Heart right ventricle (tissue), 16 donors: ENCODE data around the gene FAM32A. TPM values are rescaled to one million over a fixed set of nuclear protein-coding genes. Genes with fewer than 3 reads are reported as not detected.

Source experiments
- ATAC-seq, 8 donors: fragments of 200-7000 bp; cut with Tn5 transposase; one replicate each; pipeline ENCODE4 v1.9.1; 2020; ENCODE audit warnings: mild to moderate bottlenecking in 8 of 8, moderate library complexity in 8 of 8, moderate number of reproducible peaks in 1 of 8
- DNase-seq, 2 donors: peaks; one replicate each; pipeline ENCODE4 v3.0.0-alpha.2; 2020
- H3K27ac ChIP-seq, 10 donors: fragments of 200-600 bp; sonication (generic) in 2 of 10; one replicate each; pipeline versions ENCODE4 v1.5.0 to v1.8.0; 2020 to 2022; ENCODE audit warnings: mild to moderate bottlenecking in 3 of 10
- H3K27me3 ChIP-seq, 7 donors: fragments of 200-600 bp; one replicate each; pipeline ENCODE4 v1.8.0; 2021 to 2022; ENCODE audit warnings: mild to moderate bottlenecking in 2 of 7
- H3K36me3 ChIP-seq, 9 donors: fragments of 200-600 bp; sonication (generic) in 1 of 9; one replicate each; pipeline versions ENCODE4 v1.5.0 to v1.8.0; 2020 to 2022; ENCODE audit warnings: mild to moderate bottlenecking in 2 of 9
- H3K4me1 ChIP-seq, 9 donors: fragments of 200-600 bp; sonication (generic) in 1 of 9; one replicate each; pipeline versions ENCODE4 v1.5.0 to v1.8.0; 2020 to 2022; ENCODE audit warnings: mild to moderate bottlenecking in 4 of 9
- H3K4me3 ChIP-seq, 10 donors: fragments of 200-600 bp; sonication (generic) in 2 of 10; one replicate each; pipeline versions ENCODE4 v1.5.0 to v1.8.0; 2020 to 2022; ENCODE audit warnings: mild to moderate bottlenecking in 7 of 10, moderate library complexity in 2 of 10
- H3K9me3 ChIP-seq, 11 donors: fragments of 200-600 bp in 10 of 11; sonication (generic) in 2 of 11; one replicate each; pipeline versions ENCODE4 v1.5.0 to v1.8.0; 2013 to 2022; ENCODE audit warnings: mild to moderate bottlenecking in 2 of 11, control low read depth in 1 of 11, moderate library complexity in 1 of 11
- WGBS, 2 donors: extraction: QIAGEN DNeasy Blood & Tissue Kit; methylation state at CpG; one replicate each; pipeline ENCODE4 v1.1.7; 2013; ENCODE audit warnings: inconsistent platforms in 1 of 2; 5-methylcytosine and 5-hydroxymethylcytosine counted together
- intact Hi-C, 10 donors: fragments of 100-400 bp; cut with DNase I; formaldehyde crosslinking; loops; one replicate each; pipeline versions ENCODE4 v1.11.1 to v1.14.2; 2022
- polyA plus RNA-seq, 2 donors: library from polyadenylated mRNA; stranded (reverse); fragments of 200-250 nt; gene quantifications; one replicate each; pipeline ENCODE4 v1.2.3, GENCODE V29; 2013
- total RNA-seq, 10 donors: library from RNA; stranded (reverse); fragmentation: NEBNext Ultra II Directional in 3 of 10; extraction: Animal tissue kit (Norgen Biotek cat#: 25700) in 3 of 10; gene quantifications; one replicate each; pipeline versions ENCODE4 v1.2.1 to v1.2.4, GENCODE V29; 2021 to 2023
- TF ChIP-seq, protein P1 (sequence below), 9 donors: fragments of 200-600 bp; sonication (generic) in 2 of 9; IDR thresholded peaks; one replicate each; pipeline versions ENCODE4 v1.5.0 to v1.8.0; 2021 to 2022; ENCODE audit warnings: antibody characterized with exemption in 9 of 9, mild to moderate bottlenecking in 5 of 9, moderate library complexity in 1 of 9
- donor health status: Arrhythmogenic right ventricular cardiomyopathy.
- donor health status: ischemic (EF 13 %, LVEDD 7.1; RV severe dilation, severe dysfunction).
- donor health status: healthy with polysubstance abuse.
- donor health status: DM: no; HTN: yes; CAD: no.
- donor health status: DM: no; HTN: no; CAD: no.
- donor health status: ischemic (EF 25% LVEDD 6.9; RV normal size, moderate dysfunction).
- donor health status: ischemic (EF 25% LVEDD 5.7; RV mildly dilated, moderate dysfunction).
- donor health status: healthy.
- donor health status: DM: yes; HTN: yes; CAD: no.
- donor health status: Ischemic cardiomyopathy.
- donor health status: ischemic (EF 35%, LVEDD 5.7; RV mildly dilated, moderate dysfunction).
- donor health status: nonischemic (EF 11% LVEDD 7.7; RV severe dilation, severe dysfunction).
- donor health status: DM: yes; HTN: yes; CAD: no.
- donor health status: PGD.
- donor health status: ischemic (EF 29% LVEDD 5.4; RV normal size, mild dysfunction).
- donor health status: nonischemic (EF 23%, LVEDD 6.1; RV moderate dilation, normal function).

The FAM32A gene
- total and polyA plus RNA-seq, 12 donors = 27.0 to 75.0 (median 34.3) TPM

DNA sequence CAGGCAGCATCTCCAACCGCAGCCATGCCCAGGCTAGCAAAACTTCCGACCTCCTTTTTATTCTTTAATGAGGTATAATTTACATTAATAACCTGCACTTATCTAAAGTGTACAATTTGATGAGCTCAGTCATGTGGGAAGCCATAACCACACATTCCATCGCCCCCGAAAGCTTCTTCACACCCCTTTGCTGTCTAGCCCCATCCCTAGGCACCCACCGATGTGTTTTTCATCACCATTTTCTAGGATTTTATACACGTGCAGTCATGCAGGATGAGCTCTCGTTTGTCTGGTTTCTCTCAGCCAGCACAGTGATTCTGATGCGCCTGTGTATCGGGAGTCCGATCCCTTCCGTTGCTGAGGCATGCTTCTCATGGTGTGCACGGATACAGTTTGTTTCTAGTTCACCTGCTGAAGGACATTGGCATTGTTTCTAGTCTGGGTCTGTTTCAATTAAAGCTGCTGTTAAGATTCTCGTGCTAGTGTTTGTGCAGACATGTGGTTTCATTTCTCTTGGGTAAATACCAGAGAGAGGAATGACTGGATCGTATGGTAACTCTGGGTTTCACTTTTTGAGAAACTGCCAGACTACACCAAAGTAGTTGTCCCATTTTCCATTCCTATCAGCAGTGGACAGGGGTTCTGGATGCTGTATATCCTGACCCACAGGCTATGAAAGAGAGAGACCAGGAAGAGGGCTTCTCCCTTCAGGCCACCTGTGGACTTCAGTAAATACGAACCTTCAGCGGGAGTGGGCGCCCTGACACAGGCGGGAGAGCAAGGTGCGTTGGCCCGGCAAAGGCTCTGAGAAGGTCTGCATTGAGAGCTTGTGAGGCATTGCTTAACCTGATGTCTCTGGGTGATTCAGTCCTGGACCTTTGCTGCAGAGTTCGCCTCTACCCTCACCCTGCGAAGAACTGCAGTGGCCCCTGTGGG is 17.4 kb downstream of the FAM32A start:
- intact Hi-C loops = no loop called here
- WGBS, 2 donors = 88 to 89% methylated on average over 22 of the region's 22 CpGs
- no peak for DNase-seq
- ATAC-seq = no peak
- Histone ChIP-seq H3K36me3 (peaks cover 0 to 72% (median 16%) of the 10 kb centered on the region in 9 donors), H3K4me1 (peaks cover 13 to 39% (median 34%) of the 10 kb centered on the region in 9 donors), H3K27me3 (no peaks in the 10 kb centered on the region), H3K9me3 (no peaks in the 10 kb centered on the region), H3K27ac (no peak overlapping the region), H3K4me3 (no peak overlapping the region)
- TF ChIP-seq, protein P1, sequence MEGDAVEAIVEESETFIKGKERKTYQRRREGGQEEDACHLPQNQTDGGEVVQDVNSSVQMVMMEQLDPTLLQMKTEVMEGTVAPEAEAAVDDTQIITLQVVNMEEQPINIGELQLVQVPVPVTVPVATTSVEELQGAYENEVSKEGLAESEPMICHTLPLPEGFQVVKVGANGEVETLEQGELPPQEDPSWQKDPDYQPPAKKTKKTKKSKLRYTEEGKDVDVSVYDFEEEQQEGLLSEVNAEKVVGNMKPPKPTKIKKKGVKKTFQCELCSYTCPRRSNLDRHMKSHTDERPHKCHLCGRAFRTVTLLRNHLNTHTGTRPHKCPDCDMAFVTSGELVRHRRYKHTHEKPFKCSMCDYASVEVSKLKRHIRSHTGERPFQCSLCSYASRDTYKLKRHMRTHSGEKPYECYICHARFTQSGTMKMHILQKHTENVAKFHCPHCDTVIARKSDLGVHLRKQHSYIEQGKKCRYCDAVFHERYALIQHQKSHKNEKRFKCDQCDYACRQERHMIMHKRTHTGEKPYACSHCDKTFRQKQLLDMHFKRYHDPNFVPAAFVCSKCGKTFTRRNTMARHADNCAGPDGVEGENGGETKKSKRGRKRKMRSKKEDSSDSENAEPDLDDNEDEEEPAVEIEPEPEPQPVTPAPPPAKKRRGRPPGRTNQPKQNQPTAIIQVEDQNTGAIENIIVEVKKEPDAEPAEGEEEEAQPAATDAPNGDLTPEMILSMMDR (IDR thresholded peaks at IDR 0.05) = no peak

- no peak for DNase-seq
- TF ChIP-seq, protein P1 (IDR thresholded peaks at IDR 0.05) = no peak
- H3K4me3 ChIP-seq = no peak overlapping the region
- ATAC-seq = no peak
- intact Hi-C loops = no loop called here
- peaks cover 12 to 37% (median 30%) of the 10 kb centered on the region in 9 donors for H3K4me1 ChIP-seq
- 90 to 91% methylated on average over 19 of the region's 19 CpGs for WGBS, 2 donors
- no peaks in the 10 kb centered on the region for H3K9me3 ChIP-seq
- H3K36me3 ChIP-seq = peaks cover 0 to 81% (median 22%) of the 10 kb centered on the region in 9 donors
- no peaks in the 10 kb centered on the region for H3K27me3 ChIP-seq
- H3K27ac ChIP-seq = no peak overlapping the region
Observed at GRCh38 chr19:16203256-16204004, 18.2 kb downstream of the FAM32A start.

DNA sequence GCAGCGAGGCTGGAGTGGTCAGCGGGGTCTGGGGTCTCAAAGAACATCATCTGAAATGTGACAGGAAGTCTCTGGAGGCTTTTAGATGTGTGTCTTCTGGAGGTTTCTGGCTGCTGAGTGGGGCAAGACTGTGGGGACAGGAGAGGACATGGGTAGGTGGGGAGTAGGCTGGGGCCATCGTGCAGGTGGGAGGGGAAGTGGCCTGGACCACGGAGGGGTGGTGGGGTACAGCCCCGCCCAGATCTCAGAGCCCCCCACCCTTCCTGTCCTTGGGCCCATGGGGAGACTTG is 18.7 kb downstream of the FAM32A start:
- Histone ChIP-seq H3K27me3 (no peaks in the 10 kb centered on the region), H3K27ac (no peak overlapping the region), H3K4me3 (no peak overlapping the region), H3K36me3 (peaks cover 0 to 86% (median 28%) of the 10 kb centered on the region in 9 donors), H3K9me3 (no peaks in the 10 kb centered on the region), H3K4me1 (peaks cover 7 to 32% (median 25%) of the 10 kb centered on the region in 9 donors)
- 86 to 93% methylated on average over 5 of the region's 5 CpGs for WGBS, 2 donors
- TF ChIP-seq, protein P1 (IDR thresholded peaks at IDR 0.05) = no peak
- ATAC-seq (no peak), DNase-seq (no peak)
- intact Hi-C loops = no loop called here

DNA sequence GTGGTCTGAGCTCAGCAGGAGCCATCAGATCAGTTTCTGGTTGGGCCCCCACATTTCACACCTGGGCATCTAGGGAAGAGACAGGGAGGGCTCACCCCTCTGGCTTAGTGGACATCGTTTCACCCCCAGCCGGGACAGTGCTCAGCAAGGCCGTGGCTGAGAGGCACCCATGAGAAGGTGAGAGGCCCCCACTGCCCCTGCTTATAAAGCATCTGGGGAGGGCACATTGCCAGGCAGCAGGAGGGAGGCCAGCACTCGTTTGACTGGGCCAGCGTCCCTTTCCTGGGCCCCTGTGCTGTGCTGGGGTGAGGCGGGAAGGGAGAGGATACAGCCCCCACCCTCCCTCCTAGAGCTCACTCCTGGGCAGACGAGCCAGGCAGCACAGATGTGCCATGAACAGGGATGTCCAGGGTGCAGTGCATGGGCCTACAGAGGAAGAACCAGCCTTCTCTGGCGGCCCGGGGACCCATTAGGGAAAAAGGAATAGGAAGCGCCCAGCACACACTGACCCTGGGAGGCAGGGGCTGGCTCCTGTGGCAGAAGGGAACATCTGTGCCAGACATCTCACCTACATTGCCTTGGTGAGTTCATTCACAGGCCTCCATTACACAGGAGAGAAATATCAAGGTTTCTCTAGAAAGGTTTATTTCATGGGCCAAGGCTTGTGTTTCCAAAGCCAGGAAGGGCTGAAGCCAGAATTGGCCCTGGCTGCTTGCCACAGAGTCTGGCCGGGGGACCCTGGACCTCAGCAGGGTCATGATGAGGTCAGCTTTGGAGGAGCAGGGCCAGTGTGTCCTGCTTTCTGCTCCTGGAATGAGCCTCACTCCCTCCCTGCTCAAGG is 20.2 kb downstream of the FAM32A start:
- intact Hi-C loops = no loop called here
- H3K27ac ChIP-seq = no peak overlapping the region
- ATAC-seq = peak in 7 of 8 donors; percentile 12 to 48 (median 36)
- DNase-seq = peak in 1 of 2 donors; percentile 51
- no peaks in the 10 kb centered on the region for H3K9me3 ChIP-seq
- no peaks in the 10 kb centered on the region for H3K27me3 ChIP-seq
- TF ChIP-seq, protein P1 (IDR thresholded peaks at IDR 0.05) = no peak
- no peak overlapping the region for H3K4me3 ChIP-seq
- 47 to 52% methylated on average over 11 of the region's 11 CpGs for WGBS, 2 donors
- H3K36me3 ChIP-seq = peaks cover 0 to 98% (median 38%) of the 10 kb centered on the region in 9 donors
- H3K4me1 ChIP-seq = peaks cover 7 to 24% (median 13%) of the 10 kb centered on the region in 9 donors
